ENCODE measurements around the gene TANC1. TPM values are rescaled to one million over a fixed set of nuclear protein-coding genes. Genes with fewer than 3 reads are reported as not detected.

Gene TANC1
- total and polyA plus RNA-seq, 11 donors = 26.6 to 91.1 (median 68.8) TPM

- no peak overlapping the region for H3K4me3 ChIP-seq
- no peak for TF ChIP-seq POLR2A (IDR thresholded peaks at IDR 0.05)
- TF ChIP-seq CTCF (IDR thresholded peaks at IDR 0.05) = no peak
- DNase-seq = peak in 1 of 5 donors; percentile 68
- no peaks in the 10 kb centered on the region for H3K27me3 ChIP-seq
- ATAC-seq = no peak
- intact Hi-C loops (cut with DNase I) = no loop called here
- H3K36me3 ChIP-seq = peaks cover 0 to 55% (median 13%) of the 10 kb centered on the region in 9 donors
- H3K9me3 ChIP-seq = no peaks in the 10 kb centered on the region
- H3K4me1 ChIP-seq = peaks cover 0 to 26% (median 10%) of the 10 kb centered on the region in 12 donors
- 82 to 87% (median 85%) methylated on average over 15 of the region's 15 CpGs for WGBS, 4 donors
- peak overlapping the region in 5 of 12 donors; percentile 6 to 50 (median 25) for H3K27ac ChIP-seq
Observed at GRCh38 chr2:159209341-159210306, 241.2 kb downstream of the TANC1 start.

GRCh38 chr2:159211447-159212396 is 243.3 kb downstream of the TANC1 start:
- Histone ChIP-seq H3K36me3 (peaks cover 0 to 63% (median 15%) of the 10 kb centered on the region in 9 donors), H3K27me3 (no peaks in the 10 kb centered on the region), H3K27ac (no peak overlapping the region), H3K4me3 (no peak overlapping the region), H3K9me3 (no peaks in the 10 kb centered on the region), H3K4me1 (peaks cover 0 to 26% (median 10%) of the 10 kb centered on the region in 12 donors)
- 70 to 78% (median 72%) methylated on average over 14 of the region's 14 CpGs for WGBS, 4 donors
- intact Hi-C loops (cut with DNase I) = no loop called here
- DNase-seq = no peak
- no peak for ATAC-seq
- no peak for TF ChIP-seq CTCF (IDR thresholded peaks at IDR 0.05)
- TF ChIP-seq POLR2A (IDR thresholded peaks at IDR 0.05) = no peak

GRCh38 chr2:159213296-159213695 is 244.9 kb downstream of the TANC1 start:
- H3K4me1 ChIP-seq = peaks cover 0 to 23% (median 7%) of the 10 kb centered on the region in 12 donors
- H3K4me3 ChIP-seq = no peak overlapping the region
- 92 to 96% (median 93%) methylated on average over 5 of the region's 5 CpGs for WGBS, 4 donors
- H3K36me3 ChIP-seq = peaks cover 0 to 73% (median 29%) of the 10 kb centered on the region in 9 donors
- intact Hi-C loops (cut with DNase I) = no loop called here
- DNase-seq = no peak
- TF ChIP-seq CTCF (IDR thresholded peaks at IDR 0.05) = no peak
- no peak for TF ChIP-seq POLR2A (IDR thresholded peaks at IDR 0.05)
- H3K27me3 ChIP-seq = no peaks in the 10 kb centered on the region
- H3K9me3 ChIP-seq = no peaks in the 10 kb centered on the region
- H3K27ac ChIP-seq = no peak overlapping the region
- no peak for ATAC-seq
